ENCODE results near the gene RNASEH2A. TPM values are rescaled to one million over a fixed set of nuclear protein-coding genes. Genes with fewer than 3 reads are reported as not detected.

The RNASEH2A gene
- total and polyA plus RNA-seq, 2 of the 4 experiments (the other 2 are of a cell fraction), result 34.9 to 44.6 TPM

DNA sequence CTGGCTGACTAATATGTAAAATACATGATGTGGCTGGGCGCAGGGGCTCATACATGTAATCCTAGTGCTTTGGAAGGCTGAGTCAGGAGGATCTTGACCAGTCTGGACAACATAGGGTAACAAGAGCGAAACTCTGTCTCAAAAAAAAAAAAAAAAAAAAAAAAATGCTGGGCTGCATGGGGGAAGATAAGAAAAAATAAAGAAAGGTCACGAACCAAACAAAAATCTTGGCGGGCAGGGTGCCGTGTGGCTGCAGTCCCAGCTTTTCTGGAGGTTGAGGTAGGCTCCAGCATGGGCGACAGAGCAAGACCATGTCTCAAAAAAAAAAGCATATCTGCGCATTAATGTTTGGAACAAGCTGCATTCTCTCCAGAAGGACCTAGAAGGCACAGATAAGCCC lies 8.7 kb downstream of the RNASEH2A start:
- no peak overlapping the region for H3K56ac ChIP-seq (ENCODE audit: extremely low read depth, insufficient read depth, low read length)
- H2BK5ac ChIP-seq (ENCODE audit: low read depth, low read length, poor library complexity, severe bottlenecking), result no peak overlapping the region
- H3K4me1 ChIP-seq (ENCODE audit: control insufficient read depth, insufficient read depth, low read length), result no peaks in the 10 kb centered on the region
- no peak overlapping the region for H4K91ac ChIP-seq (ENCODE audit: insufficient read depth, low read depth, low read length)
- H3K4ac ChIP-seq (ENCODE audit: low read depth, low read length), result no peak overlapping the region
- no peak overlapping the region for H3K14ac ChIP-seq (replicated peaks; ENCODE audit: low read depth, low read length)
- H2BK20ac ChIP-seq (ENCODE audit: low read depth, low read length), result no peak overlapping the region
- POLR2A ChIA-PET (ENCODE audit: unreplicated experiment), result no interaction called here
- H3K27ac ChIP-seq (ENCODE audit: insufficient read depth, low read length), result no peak overlapping the region
- H3K4me2 ChIP-seq (ENCODE audit: low read depth, low read length), result no peak overlapping the region
- no peak for DNase-seq
- intact Hi-C loops (cut with micrococcal nuclease), result no loop called here
- no peaks in the 10 kb centered on the region for H3K27me3 ChIP-seq (ENCODE audit: control insufficient read depth, insufficient read depth, low read length)
- no peak overlapping the region for H4K5ac ChIP-seq (ENCODE audit: low read depth, low read length)
- H3K79me1 ChIP-seq (ENCODE audit: low read depth in 1 of 2, low read length in 2 of 2), result no peaks in the 10 kb centered on the region
- H2BK120ac ChIP-seq (ENCODE audit: low read depth, low read length), result no peak overlapping the region
- H3K23ac ChIP-seq (ENCODE audit: low read depth, low read length), result no peak overlapping the region
- no peak for ATAC-seq (ENCODE audit: low read depth)
- H3K9me1 ChIP-seq (ENCODE audit: insufficient read depth, low read length), result no peaks in the 10 kb centered on the region
- dilution Hi-C loops (cut with HindIII; ENCODE audit: low sequenced_read_pairs, unreplicated experiment), result no loop called here
- H3K18ac ChIP-seq (ENCODE audit: low read depth, low read length), result no peak overlapping the region
- H3K9ac ChIP-seq (ENCODE audit: low read depth, low read length), result no peak overlapping the region
- in situ Hi-C loops (cut with MboI; ENCODE audit: low sequenced_read_pairs), result no loop called here
- H2AK9ac ChIP-seq (replicated peaks; ENCODE audit: low read depth, low read length, poor library complexity), result no peak overlapping the region
- no peaks in the 10 kb centered on the region for H4K20me1 ChIP-seq (ENCODE audit: insufficient read depth, low read length)
- CTCF ChIA-PET, result no interaction called here
- no peak overlapping the region for H2AFZ ChIP-seq (replicated peaks; ENCODE audit: low read length, poor library complexity)
- no peak overlapping the region for H2BK15ac ChIP-seq (ENCODE audit: low read depth, low read length)
- H3K36me3 ChIP-seq (ENCODE audit: control insufficient read depth, insufficient read depth, low read length), result peaks cover 6% of the 10 kb centered on the region
- BruUV-seq (replicated peaks), result no TSS peak
- WGBS, 2 experiments (ENCODE audit: extremely low coverage in 2 of 2, insufficient read length in 1 of 2), result 82% methylated on average over 2 of the region's 7 CpGs; no CpG with 5 or more reads in 1 of the 2 experiments
- TF ChIP-seq BHLHE40 (IDR thresholded peaks at IDR 0.05; ENCODE audit: low read depth, low read length) (no peak), RAD21 (IDR thresholded peaks at IDR 0.05; ENCODE audit: low read length) (no peak), POLR2A (IDR thresholded peaks at IDR 0.05; ENCODE audit: low read depth, low read length) (no peak), FOS (IDR thresholded peaks at IDR 0.05; ENCODE audit: low read depth, low read length) (no peak), RFX5 (IDR thresholded peaks at IDR 0.05; ENCODE audit: low read depth, low read length) (no peak), SMC3 (IDR thresholded peaks at IDR 0.05; ENCODE audit: low read depth, low read length) (no peak), CHD1 (IDR thresholded peaks at IDR 0.05; ENCODE audit: low read depth, low read length) (no peak), CEBPB (IDR thresholded peaks at IDR 0.05; ENCODE audit: low read depth, low read length) (no peak), NFE2L2 (IDR thresholded peaks at IDR 0.05; ENCODE audit: low read depth, low read length) (no peak), MAFK (IDR thresholded peaks at IDR 0.05; ENCODE audit: low read depth, low read length) (no peak), MAZ (IDR thresholded peaks at IDR 0.05; ENCODE audit: borderline replicate concordance, low read depth, low read length) (no peak), RCOR1 (IDR thresholded peaks at IDR 0.05; ENCODE audit: insufficient replicate concordance, low read length) (no peak), MXI1 (IDR thresholded peaks at IDR 0.05; ENCODE audit: borderline replicate concordance, low read depth, low read length) (no peak)
- TF ChIP-seq, protein P1, sequence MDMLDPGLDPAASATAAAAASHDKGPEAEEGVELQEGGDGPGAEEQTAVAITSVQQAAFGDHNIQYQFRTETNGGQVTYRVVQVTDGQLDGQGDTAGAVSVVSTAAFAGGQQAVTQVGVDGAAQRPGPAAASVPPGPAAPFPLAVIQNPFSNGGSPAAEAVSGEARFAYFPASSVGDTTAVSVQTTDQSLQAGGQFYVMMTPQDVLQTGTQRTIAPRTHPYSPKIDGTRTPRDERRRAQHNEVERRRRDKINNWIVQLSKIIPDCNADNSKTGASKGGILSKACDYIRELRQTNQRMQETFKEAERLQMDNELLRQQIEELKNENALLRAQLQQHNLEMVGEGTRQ (IDR thresholded peaks at IDR 0.05; ENCODE audit: low read depth, low read length), result no peak
- TF ChIP-seq, protein P2, sequence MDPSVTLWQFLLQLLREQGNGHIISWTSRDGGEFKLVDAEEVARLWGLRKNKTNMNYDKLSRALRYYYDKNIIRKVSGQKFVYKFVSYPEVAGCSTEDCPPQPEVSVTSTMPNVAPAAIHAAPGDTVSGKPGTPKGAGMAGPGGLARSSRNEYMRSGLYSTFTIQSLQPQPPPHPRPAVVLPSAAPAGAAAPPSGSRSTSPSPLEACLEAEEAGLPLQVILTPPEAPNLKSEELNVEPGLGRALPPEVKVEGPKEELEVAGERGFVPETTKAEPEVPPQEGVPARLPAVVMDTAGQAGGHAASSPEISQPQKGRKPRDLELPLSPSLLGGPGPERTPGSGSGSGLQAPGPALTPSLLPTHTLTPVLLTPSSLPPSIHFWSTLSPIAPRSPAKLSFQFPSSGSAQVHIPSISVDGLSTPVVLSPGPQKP (IDR thresholded peaks at IDR 0.05; ENCODE audit: borderline replicate concordance, low read depth, low read length), result no peak
- TF ChIP-seq, protein P3, sequence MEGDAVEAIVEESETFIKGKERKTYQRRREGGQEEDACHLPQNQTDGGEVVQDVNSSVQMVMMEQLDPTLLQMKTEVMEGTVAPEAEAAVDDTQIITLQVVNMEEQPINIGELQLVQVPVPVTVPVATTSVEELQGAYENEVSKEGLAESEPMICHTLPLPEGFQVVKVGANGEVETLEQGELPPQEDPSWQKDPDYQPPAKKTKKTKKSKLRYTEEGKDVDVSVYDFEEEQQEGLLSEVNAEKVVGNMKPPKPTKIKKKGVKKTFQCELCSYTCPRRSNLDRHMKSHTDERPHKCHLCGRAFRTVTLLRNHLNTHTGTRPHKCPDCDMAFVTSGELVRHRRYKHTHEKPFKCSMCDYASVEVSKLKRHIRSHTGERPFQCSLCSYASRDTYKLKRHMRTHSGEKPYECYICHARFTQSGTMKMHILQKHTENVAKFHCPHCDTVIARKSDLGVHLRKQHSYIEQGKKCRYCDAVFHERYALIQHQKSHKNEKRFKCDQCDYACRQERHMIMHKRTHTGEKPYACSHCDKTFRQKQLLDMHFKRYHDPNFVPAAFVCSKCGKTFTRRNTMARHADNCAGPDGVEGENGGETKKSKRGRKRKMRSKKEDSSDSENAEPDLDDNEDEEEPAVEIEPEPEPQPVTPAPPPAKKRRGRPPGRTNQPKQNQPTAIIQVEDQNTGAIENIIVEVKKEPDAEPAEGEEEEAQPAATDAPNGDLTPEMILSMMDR (conservative IDR thresholded peaks at IDR 0.05; ENCODE audit: low read depth, low read length), result no peak
- no peak overlapping the region for H4K8ac ChIP-seq (ENCODE audit: low read depth in 2 of 2, low read length in 2 of 2)
- H2AK5ac ChIP-seq (ENCODE audit: low read depth, low read length), result no peak overlapping the region
- H3K4me3 ChIP-seq (ENCODE audit: insufficient read depth, low read depth, low read length), result no peak overlapping the region
- H3K9me3 ChIP-seq (ENCODE audit: control insufficient read depth, insufficient read depth, low read length), result no peaks in the 10 kb centered on the region
